Prostate gland (tissue), 2 donors: ENCODE measurements around the gene GRID2. TPM values are rescaled to one million over a fixed set of nuclear protein-coding genes. Genes with fewer than 3 reads are reported as not detected.

Source experiments
- DNase-seq: peaks from one replicate; pipeline ENCODE4 v3.0.0-alpha.2; 2019; ENCODE audit warnings: low spot score
- H3K27ac ChIP-seq, 2 donors: fragments of 200-600 bp; sonication (generic); 2 replicates each; pipeline ENCODE4 v1.5.1; 2017 to 2019
- H3K27me3 ChIP-seq: fragments of 200-600 bp; sonication (generic); replicated peaks from 2 replicates; pipeline ENCODE4 v1.5.1; 2019; ENCODE audit not compliant: insufficient read depth
- H3K36me3 ChIP-seq, 2 donors: fragments of 200-600 bp; sonication (generic); 1 replicate in 1 of 2; 2 replicates in 1 of 2; pipeline versions ENCODE4 v1.5.1 to v1.8.1; 2017 to 2019
- H3K4me1 ChIP-seq: fragments of 200-600 bp; sonication (generic); replicated peaks from 2 replicates; pipeline ENCODE4 v1.5.1; 2019
- H3K4me3 ChIP-seq, 2 donors: fragments of 200-600 bp; sonication (generic); 2 replicates each; pipeline ENCODE4 v1.5.1; 2017 to 2019
- H3K9me3 ChIP-seq: fragments of 200-600 bp; sonication (generic); 2 replicates; pipeline ENCODE4 v1.5.1; 2017
- CTCF ChIP-seq, 4 experiments: fragments of 200-600 bp in 2 of 4; fragments of 450-650 bp in 2 of 4; sonication (generic) in 2 of 4; IDR thresholded peaks; 1 replicate in 3 of 4; 2 replicates in 1 of 4; pipeline ENCODE4 v1.5.1; 2016 to 2019; ENCODE audit warnings: antibody characterized with exemption in 4 of 4, mild to moderate bottlenecking in 2 of 4, moderate library complexity in 2 of 4
- POLR2A ChIP-seq: fragments of 450-650 bp; IDR thresholded peaks from one replicate; pipeline ENCODE4 v1.6.1; 2016; ENCODE audit warnings: antibody characterized with exemption, mild to moderate bottlenecking
- POLR2AphosphoS5 ChIP-seq: sonication (generic); formaldehyde crosslinking; IDR thresholded peaks from one replicate; pipeline ENCODE4 v1.6.1; 2017; ENCODE audit warnings: antibody characterized with exemption
- WGBS: methylation state at CpG from one replicate; pipeline ENCODE4 v1.1.5; 2018; 5-methylcytosine and 5-hydroxymethylcytosine counted together
- intact Hi-C: fragments of 100-400 bp; cut with DNase I; formaldehyde crosslinking; loops from one replicate; pipeline ENCODE4 v1.14.2; 2022
- total RNA-seq, 2 donors: library from RNA; depleted of rRNA; stranded (reverse); fragments of >200 nt; gene quantifications; one replicate each; pipeline ENCODE4 v1.1.0, GENCODE V29; 2016

The GRID2 gene
- total RNA-seq, 2 donors from 2014 or later = 0.09 to 11.0 TPM

- Histone ChIP-seq H3K27ac (no peak overlapping the region), H3K27me3 (no peaks in the 10 kb centered on the region), H3K4me1 (no peaks in the 10 kb centered on the region), H3K4me3 (no peak overlapping the region), H3K9me3 (no peaks in the 10 kb centered on the region), H3K36me3 (no peaks in the 10 kb centered on the region)
- 55% methylated on average over 3 of the region's 3 CpGs for WGBS
- no peak for DNase-seq
- intact Hi-C loops = no loop called here
- TF ChIP-seq POLR2A (no peak), POLR2AphosphoS5 (no peak), CTCF (IDR thresholded peaks at IDR 0.05) (no peak)
These were observed 1226.1 kb downstream of the GRID2 start for GRCh38 chr4:93529692-93530372.

- intact Hi-C loops = no loop called here
- Histone ChIP-seq H3K27me3 (no peaks in the 10 kb centered on the region), H3K4me3 (no peak overlapping the region), H3K27ac (no peak overlapping the region), H3K9me3 (no peaks in the 10 kb centered on the region), H3K36me3 (no peaks in the 10 kb centered on the region), H3K4me1 (no peaks in the 10 kb centered on the region)
- no peak for DNase-seq
- no peak for TF ChIP-seq POLR2AphosphoS5
- TF ChIP-seq POLR2A = no peak
- TF ChIP-seq CTCF (IDR thresholded peaks at IDR 0.05) = no peak
- WGBS = 86% methylated on average over 1 of the region's 1 CpG
These were observed 1228.5 kb downstream of the GRID2 start for GRCh38 chr4:93532234-93532633.

GRCh38 chr4:93540562-93540961 is 1236.8 kb downstream of the GRID2 start:
- intact Hi-C loops = no loop called here

GRCh38 chr4:93561842-93562241 is 1258.1 kb downstream of the GRID2 start:
- no peaks in the 10 kb centered on the region for H3K36me3 ChIP-seq
- TF ChIP-seq POLR2A (no peak), POLR2AphosphoS5 (no peak), CTCF (IDR thresholded peaks at IDR 0.05) (no peak)
- intact Hi-C loops = no loop called here
- no peaks in the 10 kb centered on the region for H3K4me1 ChIP-seq
- H3K27me3 ChIP-seq = no peaks in the 10 kb centered on the region
- no peaks in the 10 kb centered on the region for H3K9me3 ChIP-seq
- 30% methylated on average over 1 of the region's 1 CpG for WGBS
- H3K4me3 ChIP-seq = no peak overlapping the region
- H3K27ac ChIP-seq = no peak overlapping the region
- no peak for DNase-seq

More at GRCh38 chr4:93540562-93540961, 1236.8 kb downstream of the GRID2 start:
- H3K4me1 ChIP-seq = no peaks in the 10 kb centered on the region
- H3K36me3 ChIP-seq = no peaks in the 10 kb centered on the region
- H3K27me3 ChIP-seq = no peaks in the 10 kb centered on the region
- TF ChIP-seq CTCF (IDR thresholded peaks at IDR 0.05) = no peak
- no peak for TF ChIP-seq POLR2A
- no peak for TF ChIP-seq POLR2AphosphoS5
- no peak overlapping the region for H3K4me3 ChIP-seq
- no peak for DNase-seq
- H3K27ac ChIP-seq = no peak overlapping the region
- no peaks in the 10 kb centered on the region for H3K9me3 ChIP-seq

- TF ChIP-seq POLR2A (no peak), POLR2AphosphoS5 (no peak), CTCF (IDR thresholded peaks at IDR 0.05) (no peak)
- no peak overlapping the region for H3K27ac ChIP-seq
- no peaks in the 10 kb centered on the region for H3K4me1 ChIP-seq
- 88% methylated on average over 4 of the region's 4 CpGs for WGBS
- DNase-seq = no peak
- intact Hi-C loops = no loop called here
- no peaks in the 10 kb centered on the region for H3K27me3 ChIP-seq
- H3K4me3 ChIP-seq = no peak overlapping the region
- H3K36me3 ChIP-seq = no peaks in the 10 kb centered on the region
- no peaks in the 10 kb centered on the region for H3K9me3 ChIP-seq
These were observed 1265.0 kb downstream of the GRID2 start for GRCh38 chr4:93568758-93569157.
